GM21825 (cell line): ENCODE data around the gene FKBP9.
"Not testable (repeated sequence)": the region's sequence is repeated elsewhere in the genome, so short reads cannot be mapped to it uniquely, and the experiment has no call there.

Experiments used
- ATAC-seq: cut with Tn5 transposase; IDR thresholded peaks from one replicate; pipeline ENCODE4 v1.9.1; 2021; ENCODE audit warnings: mild to moderate bottlenecking, moderate library complexity; ENCODE audit not compliant: unreplicated experiment

Gene FKBP9

GRCh38 chr7:32957326-32958045 lies at the start of gene FKBP9:
Gene FKBP9 (plus strand): TSS chr7:32957440. CDS start chr7:32957574, 134 bp downstream.
- peak; percentile 87 for ATAC-seq

GRCh38 chr7:32910195-32910594 lies 47.0 kb upstream of the FKBP9 start:
- no peak for ATAC-seq

DNA sequence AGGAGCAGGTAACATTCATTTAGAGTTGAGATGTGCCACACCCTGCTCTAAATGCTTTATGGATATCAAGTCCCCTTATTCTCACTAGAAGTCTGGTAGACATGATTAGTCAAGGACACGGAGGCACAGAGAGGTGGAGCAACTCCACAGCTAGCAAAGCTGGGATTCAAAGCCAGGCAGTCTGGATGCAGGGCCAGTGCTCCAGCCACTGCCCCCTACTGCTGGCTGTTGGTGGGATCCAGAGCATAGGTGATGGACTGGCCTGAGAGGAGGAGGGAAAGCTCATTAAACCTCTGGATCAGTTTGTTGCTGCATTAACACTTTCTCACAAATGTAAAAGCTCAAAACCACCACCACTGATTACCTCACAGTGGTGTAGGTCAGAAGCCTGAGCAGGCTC lies 43.1 kb upstream of the FKBP9 start:
- no peak for ATAC-seq

DNA sequence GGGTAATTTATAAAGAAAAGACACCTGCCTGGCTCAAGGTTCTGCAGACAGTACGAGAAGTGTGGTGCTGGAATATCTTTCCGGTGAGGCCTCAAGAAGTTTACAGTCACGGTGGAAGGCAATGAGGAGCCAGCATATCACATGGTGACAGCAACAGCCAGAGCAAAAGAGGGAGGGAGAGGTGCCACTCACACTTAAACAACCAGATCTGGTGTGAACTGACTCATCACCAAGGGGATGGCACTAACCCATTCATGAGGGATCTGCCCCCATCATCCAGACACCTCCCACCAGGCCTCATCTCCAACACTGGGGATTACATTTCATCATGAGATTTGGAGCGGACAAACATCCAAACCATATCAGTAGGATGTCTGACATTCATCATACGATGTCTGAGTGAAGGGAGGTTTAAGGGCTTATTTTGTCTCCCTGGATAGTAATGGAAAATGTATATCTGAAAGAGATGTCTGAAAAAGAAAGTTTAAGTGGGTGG lies 42.2 kb upstream of the FKBP9 start:
- ATAC-seq, result no peak

DNA sequence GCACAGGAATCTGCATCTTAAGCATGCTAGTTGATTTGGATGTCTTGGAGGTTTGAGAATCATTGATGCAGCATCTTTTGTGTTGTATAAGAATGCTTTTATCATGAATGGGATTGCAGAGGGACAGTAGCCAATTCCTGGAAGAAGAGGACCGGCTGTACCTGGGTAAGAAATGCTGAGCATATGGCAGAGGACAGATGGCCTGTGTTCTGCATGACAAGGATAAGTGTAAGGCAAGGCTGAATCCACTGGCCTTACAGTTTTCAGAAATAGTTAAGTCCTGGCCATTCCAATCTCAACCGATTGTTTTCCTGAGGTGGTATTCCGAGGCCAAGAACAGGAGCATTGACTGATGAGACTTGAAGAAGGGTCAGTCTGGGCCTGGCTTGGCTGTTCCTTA lies 41.2 kb upstream of the FKBP9 start:
- no peak for ATAC-seq

DNA sequence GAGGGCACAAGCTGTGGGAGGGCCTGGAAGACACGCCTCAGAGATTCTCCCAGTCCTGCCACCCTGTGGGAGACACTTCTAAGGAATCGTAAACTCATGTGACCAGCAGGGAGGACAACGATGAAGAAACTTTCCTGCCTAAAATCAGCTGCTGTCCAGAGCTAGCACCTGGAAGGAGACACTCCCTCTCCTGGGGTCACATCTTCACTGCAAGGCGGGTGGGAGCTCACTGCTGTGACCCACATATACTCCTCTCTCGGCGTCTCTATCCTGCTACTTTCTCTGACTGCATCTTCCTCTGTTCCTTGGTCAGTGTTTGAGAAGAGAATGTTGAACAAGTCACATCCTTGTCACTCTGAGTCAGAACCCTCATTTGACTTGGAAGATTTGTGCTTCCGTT lies 40.2 kb upstream of the FKBP9 start:
- not testable (repeated sequence) for ATAC-seq

GRCh38 chr7:32921896-32922295 lies 35.3 kb upstream of the FKBP9 start:
- no peak for ATAC-seq

GRCh38 chr7:32928785-32929298 lies 28.4 kb upstream of the FKBP9 start:
- no peak for ATAC-seq

DNA sequence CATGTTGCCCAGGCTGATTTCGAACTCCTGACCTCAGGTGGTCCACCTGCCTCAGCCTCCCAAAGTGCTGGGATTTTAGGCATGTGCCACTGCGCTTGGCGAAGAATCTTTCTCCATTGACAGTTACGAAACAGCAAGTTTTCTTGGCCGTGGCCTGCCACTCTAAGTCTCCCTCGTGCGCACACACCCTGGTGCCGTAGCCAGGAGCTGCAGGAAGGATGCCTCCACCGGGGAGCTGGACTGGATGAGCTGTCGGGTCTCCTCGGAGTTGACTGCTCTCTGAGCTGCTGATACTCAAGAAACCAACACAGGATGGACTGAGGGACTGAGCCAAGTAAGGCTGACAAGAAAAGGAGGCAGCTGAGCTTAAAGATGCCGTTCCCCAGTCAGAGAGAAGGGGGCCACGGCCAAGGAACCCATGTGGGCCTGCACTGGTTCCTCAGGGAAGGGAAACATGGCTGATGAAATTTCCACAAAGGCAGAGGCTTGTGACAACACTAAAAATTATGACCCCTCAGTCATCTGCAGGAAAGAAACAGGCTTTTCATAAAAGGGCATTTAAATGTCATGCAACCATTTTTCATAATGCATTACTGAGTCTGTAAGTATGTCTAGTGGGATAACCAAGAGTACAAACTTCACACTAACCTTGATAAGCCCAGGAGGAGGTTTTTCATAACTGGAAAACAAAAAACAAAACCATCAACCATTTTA lies 27.7 kb upstream of the FKBP9 start:
- ATAC-seq, result no peak

- ATAC-seq, result no peak
Observed at GRCh38 chr7:32930378-32930777, 26.9 kb upstream of the FKBP9 start.

GRCh38 chr7:32935558-32935957 lies 21.7 kb upstream of the FKBP9 start:
- no peak for ATAC-seq

GRCh38 chr7:32936689-32937088 lies 20.6 kb upstream of the FKBP9 start:
- ATAC-seq, result no peak

GRCh38 chr7:32937344-32938174 lies 19.7 kb upstream of the FKBP9 start:
- ATAC-seq, result no peak

- ATAC-seq, result no peak
Observed at GRCh38 chr7:32941181-32941580, 16.1 kb upstream of the FKBP9 start.

- peak; percentile 6 for ATAC-seq
Observed at GRCh38 chr7:32941681-32942414, 15.4 kb upstream of the FKBP9 start.

DNA sequence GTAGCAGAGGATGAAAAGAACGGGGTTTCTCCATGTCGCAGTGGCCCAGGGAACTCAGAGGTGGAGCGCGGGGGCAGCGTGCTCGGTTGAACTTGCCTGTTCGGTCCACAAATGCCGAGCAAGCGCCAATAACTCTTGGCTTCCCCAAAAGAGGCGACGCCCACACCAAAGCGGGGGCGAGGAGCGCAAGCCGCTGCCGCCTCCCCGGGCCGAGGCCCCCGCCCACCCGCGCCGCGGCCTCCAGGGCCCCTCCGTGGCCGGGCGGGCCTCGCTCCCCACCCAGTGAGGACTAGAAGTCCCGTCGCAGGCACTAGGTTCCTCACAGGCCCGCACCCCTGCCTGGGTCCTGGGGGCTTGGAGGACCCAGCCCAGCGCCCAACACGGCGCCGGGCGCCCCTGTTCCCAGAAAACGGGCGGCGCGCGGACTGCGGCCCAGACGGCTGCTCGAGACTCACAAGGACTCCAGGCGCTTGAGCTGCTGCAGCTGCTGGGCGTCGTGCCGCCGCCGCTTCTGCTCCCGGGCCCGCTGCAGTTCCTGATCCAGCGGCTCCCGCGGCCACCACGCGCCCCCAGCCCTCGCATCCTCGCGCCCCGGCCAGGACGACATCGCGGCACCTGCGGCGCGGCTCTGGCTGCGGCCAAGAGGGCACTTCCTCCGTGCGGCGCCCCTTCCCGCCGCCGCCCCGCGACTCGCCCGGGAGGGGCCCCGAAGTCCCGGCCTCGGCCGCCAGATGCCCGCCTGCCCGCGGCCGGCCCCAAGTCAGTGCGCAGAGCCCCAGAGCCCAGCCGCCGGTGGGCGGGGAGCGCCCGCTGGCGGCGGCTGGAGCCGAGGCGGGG lies 14.6 kb upstream of the FKBP9 start:
- ATAC-seq, result peak; percentile 94

DNA sequence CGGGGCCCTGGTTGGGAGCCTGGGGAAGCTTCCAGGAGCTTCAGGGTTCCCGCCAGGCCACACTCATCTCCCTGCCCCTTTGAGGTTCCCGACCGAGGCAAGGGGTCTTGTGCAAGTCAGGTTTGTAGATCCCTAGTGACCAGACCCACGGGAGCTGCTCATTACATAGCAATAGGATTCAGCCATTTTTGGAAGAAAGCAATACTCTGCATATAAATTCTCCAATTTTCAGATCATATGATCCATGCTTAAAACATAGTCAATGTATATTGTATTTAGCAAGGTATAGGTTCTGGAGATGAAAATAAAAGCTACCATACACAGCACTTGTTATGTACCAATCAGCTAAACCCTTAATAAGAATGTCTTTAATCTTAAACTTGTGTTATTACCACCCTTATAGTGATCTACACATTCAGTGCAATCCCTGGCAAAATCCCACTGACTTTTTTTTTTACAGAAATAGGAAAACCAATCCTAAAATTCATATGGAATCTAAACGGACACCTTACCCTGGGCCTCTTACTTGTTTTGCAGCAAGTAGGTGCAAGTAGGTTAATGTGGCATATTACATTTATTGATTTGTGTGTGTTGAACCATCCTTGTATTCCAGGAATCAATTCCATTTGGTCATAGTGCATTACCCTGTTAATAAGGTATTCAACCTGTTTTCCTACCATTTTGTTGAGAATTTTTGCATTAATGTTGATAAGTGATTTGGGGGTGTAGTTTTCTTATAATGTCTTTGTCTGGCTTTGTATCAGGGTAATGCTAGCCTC lies 13.8 kb upstream of the FKBP9 start:
- ATAC-seq, result no peak

GRCh38 chr7:32947420-32947983 lies 9.7 kb upstream of the FKBP9 start:
- ATAC-seq, result no peak

DNA sequence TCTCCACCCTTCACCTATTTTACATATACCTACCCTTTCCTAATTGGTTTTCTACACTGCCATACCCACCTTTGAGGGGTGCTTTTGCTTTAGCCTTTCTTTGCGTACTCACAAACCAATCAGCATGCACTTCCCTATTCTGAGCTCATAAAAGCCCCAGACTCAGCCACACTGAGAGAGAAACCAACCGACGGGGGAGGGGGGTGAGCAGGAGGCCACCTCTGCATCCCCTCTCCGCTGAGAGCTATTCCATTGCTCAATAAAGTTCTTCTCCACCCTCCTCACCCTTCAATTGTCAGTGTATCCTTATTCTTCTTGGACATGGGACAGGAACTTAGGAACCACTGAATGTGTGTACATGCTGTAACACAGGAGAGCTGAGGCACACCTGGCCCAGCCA lies 9.0 kb upstream of the FKBP9 start:
- no peak for ATAC-seq
